ENCODE results near the gene HPCAL4. TPM values are rescaled to one million over a fixed set of nuclear protein-coding genes. Genes with fewer than 3 reads are reported as not detected.

The HPCAL4 gene
- total RNA-seq, 4 donors from 2014 or later = 0.14 to 0.16 TPM; not detected in 2

- Histone ChIP-seq H3K9me3 (no peaks in the 10 kb centered on the region), H3K27me3 (peaks cover 95% of the 10 kb centered on the region), H3K27ac (no peak overlapping the region), H3K4me3 (no peak overlapping the region), H3K36me3 (no peaks in the 10 kb centered on the region), H3K4me1 (peaks cover 0 to 21% (median 15%) of the 10 kb centered on the region in 4 donors)
- intact Hi-C loops (cut with DNase I; ENCODE audit: low total_unique reads) (no loop called here), in situ Hi-C loops (cut with MboI; ENCODE audit: low pct_ligation_motif_present in 1 of 4, low pct_unique_long_range_greater_than_20kb in 1 of 4, low sequenced_read_pairs in 3 of 4) (no loop called here)
- 69% methylated on average over 2 of the region's 2 CpGs; no CpG with 5 or more reads in 1 of the 2 donors for WGBS, 2 donors (ENCODE audit: low coverage in 1 of 2)
- DNase-seq = no peak
- TF ChIP-seq EP300 (IDR thresholded peaks at IDR 0.05; ENCODE audit: low read depth) = no peak
- no peak for TF ChIP-seq POLR2A (IDR thresholded peaks at IDR 0.05)
Measured at GRCh38 chr1:39687243-39687642, 4.0 kb downstream of the HPCAL4 start.

- Histone ChIP-seq H3K9me3 (no peaks in the 10 kb centered on the region), H3K4me1 (peaks cover 0 to 5% (median 0%) of the 10 kb centered on the region in 4 donors), H3K4me3 (no peak overlapping the region), H3K27me3 (peaks cover 95% of the 10 kb centered on the region), H3K27ac (no peak overlapping the region), H3K36me3 (no peaks in the 10 kb centered on the region)
- intact Hi-C loops (cut with DNase I; ENCODE audit: low total_unique reads) = no loop called here
- in situ Hi-C loops (cut with MboI; ENCODE audit: low pct_ligation_motif_present in 1 of 4, low pct_unique_long_range_greater_than_20kb in 1 of 4, low sequenced_read_pairs in 3 of 4) = no loop called here
- TF ChIP-seq EP300 (IDR thresholded peaks at IDR 0.05; ENCODE audit: low read depth) (no peak), POLR2A (IDR thresholded peaks at IDR 0.05) (no peak), POLR2AphosphoS5 (IDR thresholded peaks at IDR 0.05) (no peak)
- TF ChIP-seq, protein P1, sequence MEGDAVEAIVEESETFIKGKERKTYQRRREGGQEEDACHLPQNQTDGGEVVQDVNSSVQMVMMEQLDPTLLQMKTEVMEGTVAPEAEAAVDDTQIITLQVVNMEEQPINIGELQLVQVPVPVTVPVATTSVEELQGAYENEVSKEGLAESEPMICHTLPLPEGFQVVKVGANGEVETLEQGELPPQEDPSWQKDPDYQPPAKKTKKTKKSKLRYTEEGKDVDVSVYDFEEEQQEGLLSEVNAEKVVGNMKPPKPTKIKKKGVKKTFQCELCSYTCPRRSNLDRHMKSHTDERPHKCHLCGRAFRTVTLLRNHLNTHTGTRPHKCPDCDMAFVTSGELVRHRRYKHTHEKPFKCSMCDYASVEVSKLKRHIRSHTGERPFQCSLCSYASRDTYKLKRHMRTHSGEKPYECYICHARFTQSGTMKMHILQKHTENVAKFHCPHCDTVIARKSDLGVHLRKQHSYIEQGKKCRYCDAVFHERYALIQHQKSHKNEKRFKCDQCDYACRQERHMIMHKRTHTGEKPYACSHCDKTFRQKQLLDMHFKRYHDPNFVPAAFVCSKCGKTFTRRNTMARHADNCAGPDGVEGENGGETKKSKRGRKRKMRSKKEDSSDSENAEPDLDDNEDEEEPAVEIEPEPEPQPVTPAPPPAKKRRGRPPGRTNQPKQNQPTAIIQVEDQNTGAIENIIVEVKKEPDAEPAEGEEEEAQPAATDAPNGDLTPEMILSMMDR (IDR thresholded peaks at IDR 0.05) = no peak
- no peak for DNase-seq
- WGBS, 2 donors (ENCODE audit: low coverage in 1 of 2) = 70 to 85% methylated on average over 2 to 3 of the region's 3 CpGs
Measured at GRCh38 chr1:39685071-39685470, 6.2 kb downstream of the HPCAL4 start.

GRCh38 chr1:39684313-39684664 is 6.9 kb downstream of the HPCAL4 start:
- TF ChIP-seq POLR2AphosphoS5 (IDR thresholded peaks at IDR 0.05) (no peak), EP300 (IDR thresholded peaks at IDR 0.05; ENCODE audit: low read depth) (no peak), POLR2A (IDR thresholded peaks at IDR 0.05) (no peak)
- TF ChIP-seq, protein P1 (IDR thresholded peaks at IDR 0.05) = no peak
- H3K4me1 ChIP-seq = peaks cover 0 to 5% (median 0%) of the 10 kb centered on the region in 4 donors
- H3K36me3 ChIP-seq = no peaks in the 10 kb centered on the region
- intact Hi-C loops (cut with DNase I; ENCODE audit: low total_unique reads) = no loop called here
- in situ Hi-C loops (cut with MboI; ENCODE audit: low pct_ligation_motif_present in 1 of 4, low pct_unique_long_range_greater_than_20kb in 1 of 4, low sequenced_read_pairs in 3 of 4) = no loop called here
- H3K4me3 ChIP-seq = no peak overlapping the region
- WGBS, 2 donors (ENCODE audit: low coverage in 1 of 2) = 62% methylated on average over 13 of the region's 13 CpGs; no CpG with 5 or more reads in 1 of the 2 donors
- H3K27me3 ChIP-seq = peaks cover 90% of the 10 kb centered on the region
- H3K27ac ChIP-seq = no peak overlapping the region
- H3K9me3 ChIP-seq = no peaks in the 10 kb centered on the region
- DNase-seq = no peak

DNA sequence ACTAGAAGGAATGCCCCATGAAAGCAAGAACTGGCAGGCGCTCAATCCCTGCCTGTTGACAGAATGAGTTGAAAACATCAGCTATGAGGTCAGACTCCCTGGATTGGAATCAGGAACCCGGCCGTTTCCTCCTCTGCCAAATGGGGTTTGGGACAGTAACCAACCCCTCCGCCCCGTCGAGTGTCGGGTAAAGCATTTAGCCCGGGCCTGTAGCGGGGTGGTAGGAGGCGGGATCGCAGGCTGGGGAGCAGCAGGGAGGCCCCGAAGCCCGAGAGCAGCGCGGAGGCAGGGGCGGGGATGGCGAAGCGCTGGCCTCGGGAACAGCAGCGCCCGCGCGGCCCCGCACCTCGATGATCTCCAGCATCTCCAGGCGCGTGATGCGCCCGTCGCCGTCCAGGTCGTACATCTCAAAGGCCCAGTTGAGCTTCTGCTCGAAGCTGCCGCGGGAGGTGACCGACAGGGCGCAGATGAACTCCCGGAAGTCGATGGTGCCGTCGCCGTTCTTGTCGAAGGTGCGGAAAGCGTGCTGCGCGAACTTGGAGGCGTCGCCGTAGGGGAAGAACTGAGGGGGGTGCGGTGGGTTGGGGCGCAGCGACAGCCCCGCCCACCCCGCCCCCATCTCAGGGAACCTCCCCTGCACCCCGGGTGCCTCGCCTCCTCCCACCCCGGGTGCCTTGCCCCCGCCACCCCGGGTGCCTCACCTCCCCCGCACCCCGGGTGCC is 7.5 kb downstream of the HPCAL4 start:
- DNase-seq = no peak
- 31% methylated on average over 59 of the region's 62 CpGs; no CpG with 5 or more reads in 1 of the 2 donors for WGBS, 2 donors (ENCODE audit: low coverage in 1 of 2)
- H3K27me3 ChIP-seq = peaks cover 84% of the 10 kb centered on the region

More for the DNA sequence above, 7.5 kb downstream of the HPCAL4 start:
- Histone ChIP-seq H3K4me3 (peak overlapping the region in 1 of 4 donors; percentile 29), H3K4me1 (peaks cover 0 to 5% (median 0%) of the 10 kb centered on the region in 4 donors), H3K36me3 (no peaks in the 10 kb centered on the region), H3K9me3 (no peaks in the 10 kb centered on the region), H3K27ac (no peak overlapping the region)
- in situ Hi-C loops (cut with MboI; ENCODE audit: low pct_ligation_motif_present in 1 of 4, low pct_unique_long_range_greater_than_20kb in 1 of 4, low sequenced_read_pairs in 3 of 4) (no loop called here), intact Hi-C loops (cut with DNase I; ENCODE audit: low total_unique reads) (no loop called here)
- no peak for TF ChIP-seq EP300 (IDR thresholded peaks at IDR 0.05; ENCODE audit: low read depth)
- TF ChIP-seq, protein P1 (IDR thresholded peaks at IDR 0.05) = no peak
